NCI-H2107 treated with DMSO at 0.1 percent for 48 hours (cell line): ENCODE measurements around the gene LRRC3.
A peak's percentile ranks its signal among the peaks of the same experiment; 100 is the strongest.
"Not testable (repeated sequence)": the region's sequence is repeated elsewhere in the genome, so short reads cannot be mapped to it uniquely, and the experiment has no call there.

ENCODE experiments used
- DNase-seq: peaks from one replicate; lab custom pipeline; 2025; ENCODE audit not compliant: unreplicated experiment; lab: John Stamatoyannopoulos, UW

LRRC3 gene

DNA sequence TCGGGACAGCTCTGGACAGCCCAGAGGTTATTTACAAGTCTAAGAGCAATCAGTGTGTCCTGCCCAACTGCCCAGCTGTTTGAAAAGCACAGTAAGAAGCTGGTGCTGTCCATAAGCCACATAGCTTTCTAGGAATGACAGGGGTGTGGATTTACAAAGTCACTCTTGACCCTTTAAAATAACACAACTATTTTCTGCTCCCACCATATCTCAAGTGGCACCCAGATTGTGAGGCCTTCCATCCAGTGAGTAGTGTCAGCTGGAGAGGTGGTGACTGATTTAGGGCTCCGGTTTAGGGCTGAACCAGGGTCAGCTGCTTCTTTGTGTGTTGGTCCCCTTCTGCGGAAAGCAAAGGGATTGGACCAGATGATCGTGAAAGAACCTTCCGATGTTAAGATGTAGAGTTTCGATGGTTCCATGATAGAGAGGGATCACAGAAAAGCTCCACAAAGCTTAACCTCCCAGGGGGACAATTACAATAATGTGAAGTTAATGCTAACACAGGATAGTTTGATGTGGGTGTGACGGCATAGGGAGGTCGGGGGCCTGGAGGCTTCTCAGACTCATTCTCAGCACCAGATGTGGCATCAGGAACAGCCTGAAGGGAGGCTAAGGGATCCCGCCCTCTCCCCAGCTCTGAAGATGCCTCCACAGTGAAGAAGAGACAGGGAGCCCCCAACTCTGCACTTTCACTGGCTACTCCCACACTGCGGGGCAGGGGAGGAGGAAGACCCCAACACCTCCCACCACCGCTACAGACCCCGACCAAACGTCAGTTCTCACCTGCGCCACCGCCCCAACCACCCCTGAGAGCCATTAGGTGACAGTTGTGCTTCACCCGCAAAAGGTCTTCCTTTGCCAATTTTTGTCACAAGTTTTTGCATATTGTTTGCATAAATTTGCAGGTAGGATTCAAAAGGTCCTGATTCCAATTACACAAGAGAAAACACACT is 40.6 kb downstream of the LRRC3 start:
- no peak for DNase-seq

DNA sequence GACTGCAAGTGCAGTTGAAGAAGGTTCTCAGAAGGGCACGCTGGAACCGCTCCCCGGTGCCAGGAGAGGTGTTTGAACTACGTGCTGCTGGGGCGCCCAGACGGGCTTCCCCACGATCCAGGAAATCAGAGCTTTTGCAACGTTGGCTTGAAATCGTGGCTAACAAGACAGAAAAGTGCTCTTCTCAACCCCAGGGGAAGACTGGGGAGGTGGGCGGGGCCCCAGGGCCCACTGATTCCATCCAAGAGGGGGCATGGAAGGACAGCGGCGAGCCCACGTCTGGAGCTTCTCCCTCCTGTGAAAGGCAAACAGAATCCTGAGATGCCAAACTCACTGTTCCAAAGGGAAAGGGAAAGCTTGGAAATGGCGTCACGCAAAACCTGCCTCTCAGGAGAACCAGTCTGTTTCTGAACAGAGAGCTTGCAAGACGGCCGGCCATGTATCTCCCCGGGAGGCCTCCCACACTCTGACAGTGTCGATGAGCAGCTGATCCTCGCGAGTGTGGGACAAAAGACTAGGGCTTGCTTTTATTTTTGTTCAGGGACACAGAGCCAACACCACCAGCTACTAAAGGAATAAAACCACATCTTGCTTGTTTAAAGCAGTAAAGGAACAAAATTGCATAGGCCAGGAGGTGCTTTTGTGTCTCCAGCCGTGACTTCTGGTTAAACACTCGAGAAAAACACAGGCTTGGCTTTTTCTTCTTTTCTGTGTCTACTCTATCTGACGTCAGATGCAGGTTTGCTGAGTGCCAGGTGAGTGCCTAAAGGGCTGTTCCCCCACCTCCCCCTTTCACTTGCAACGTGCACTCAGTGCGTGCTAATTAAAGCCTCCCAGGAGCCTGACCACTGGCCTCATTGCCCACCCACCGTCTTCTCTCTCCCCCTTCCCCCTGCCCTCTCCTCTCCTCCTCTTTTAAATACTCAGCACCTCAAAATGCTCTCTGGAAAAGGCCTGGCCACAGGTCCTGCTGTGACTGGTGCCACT is 41.5 kb downstream of the LRRC3 start:
- peak; percentile 95 for DNase-seq

DNA sequence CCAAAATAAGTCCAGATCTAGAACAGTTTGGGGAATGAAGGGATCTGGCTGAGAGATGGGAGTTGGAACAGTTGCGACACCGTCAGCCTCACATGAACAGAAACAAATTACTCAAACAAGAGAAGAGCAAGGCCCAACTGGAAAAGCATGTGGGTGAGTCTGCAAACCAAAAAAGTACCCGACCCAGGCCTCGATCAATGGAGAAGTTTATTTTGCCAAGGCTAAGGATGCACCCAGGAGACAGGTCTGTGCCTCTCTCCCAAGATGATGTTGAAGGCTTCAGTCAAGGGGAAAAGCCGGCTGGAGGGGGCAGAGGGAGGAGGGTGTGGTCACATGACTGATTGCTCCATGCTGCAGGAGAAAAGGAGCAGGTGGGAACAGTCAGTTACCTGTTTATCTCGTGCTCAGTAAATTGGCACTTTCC is 42.4 kb downstream of the LRRC3 start:
- DNase-seq, result peak; percentile 91

GRCh38 chr21:44498280-44499210 is 43.2 kb downstream of the LRRC3 start:
- peak; percentile 42 for DNase-seq

GRCh38 chr21:44499211-44499560 is 43.9 kb downstream of the LRRC3 start:
- no peak for DNase-seq

DNA sequence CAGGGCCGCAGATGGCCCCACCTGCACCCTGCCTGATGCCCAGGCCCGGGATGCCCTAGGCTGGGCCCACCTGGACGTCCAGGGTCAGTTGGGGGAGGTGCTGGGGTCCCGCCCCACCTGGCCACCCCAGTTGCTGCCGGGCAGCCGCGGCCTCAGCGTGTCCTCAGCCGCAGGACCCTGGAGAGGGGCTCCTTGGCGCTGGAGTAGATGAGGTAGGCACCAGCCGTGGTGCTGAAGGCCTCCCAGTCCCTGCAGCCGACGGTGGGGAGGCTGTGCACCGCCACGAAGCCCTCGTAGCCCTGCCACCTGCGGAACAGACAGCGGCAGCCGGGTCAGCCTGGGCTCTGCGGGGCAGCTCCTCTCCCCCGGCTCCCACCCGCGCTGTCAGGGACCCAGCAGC is 44.3 kb downstream of the LRRC3 start:
- DNase-seq, result no peak

DNA sequence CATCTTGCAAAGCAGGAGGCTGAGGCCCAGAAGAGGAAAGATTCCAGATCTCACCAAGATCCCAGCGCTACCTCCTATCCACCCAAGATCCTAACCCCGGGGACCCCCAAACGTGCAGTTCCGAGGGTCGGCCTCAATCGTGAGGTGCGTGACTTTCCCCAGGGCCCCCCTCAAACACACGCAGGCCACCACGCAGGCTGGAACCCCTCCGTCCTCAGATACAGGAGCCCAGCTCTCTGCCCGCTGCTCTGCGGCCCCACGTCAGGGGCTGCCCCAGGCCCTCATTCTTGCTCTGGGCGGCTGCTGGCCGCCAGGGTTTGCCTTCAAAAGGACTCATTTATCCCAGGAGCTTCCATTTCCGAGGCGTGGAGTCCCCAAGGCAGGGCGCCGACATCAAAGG is 44.8 kb downstream of the LRRC3 start:
- DNase-seq, result no peak

GRCh38 chr21:44502171-44502958 is 47.1 kb downstream of the LRRC3 start:
- DNase-seq, result no peak

DNA sequence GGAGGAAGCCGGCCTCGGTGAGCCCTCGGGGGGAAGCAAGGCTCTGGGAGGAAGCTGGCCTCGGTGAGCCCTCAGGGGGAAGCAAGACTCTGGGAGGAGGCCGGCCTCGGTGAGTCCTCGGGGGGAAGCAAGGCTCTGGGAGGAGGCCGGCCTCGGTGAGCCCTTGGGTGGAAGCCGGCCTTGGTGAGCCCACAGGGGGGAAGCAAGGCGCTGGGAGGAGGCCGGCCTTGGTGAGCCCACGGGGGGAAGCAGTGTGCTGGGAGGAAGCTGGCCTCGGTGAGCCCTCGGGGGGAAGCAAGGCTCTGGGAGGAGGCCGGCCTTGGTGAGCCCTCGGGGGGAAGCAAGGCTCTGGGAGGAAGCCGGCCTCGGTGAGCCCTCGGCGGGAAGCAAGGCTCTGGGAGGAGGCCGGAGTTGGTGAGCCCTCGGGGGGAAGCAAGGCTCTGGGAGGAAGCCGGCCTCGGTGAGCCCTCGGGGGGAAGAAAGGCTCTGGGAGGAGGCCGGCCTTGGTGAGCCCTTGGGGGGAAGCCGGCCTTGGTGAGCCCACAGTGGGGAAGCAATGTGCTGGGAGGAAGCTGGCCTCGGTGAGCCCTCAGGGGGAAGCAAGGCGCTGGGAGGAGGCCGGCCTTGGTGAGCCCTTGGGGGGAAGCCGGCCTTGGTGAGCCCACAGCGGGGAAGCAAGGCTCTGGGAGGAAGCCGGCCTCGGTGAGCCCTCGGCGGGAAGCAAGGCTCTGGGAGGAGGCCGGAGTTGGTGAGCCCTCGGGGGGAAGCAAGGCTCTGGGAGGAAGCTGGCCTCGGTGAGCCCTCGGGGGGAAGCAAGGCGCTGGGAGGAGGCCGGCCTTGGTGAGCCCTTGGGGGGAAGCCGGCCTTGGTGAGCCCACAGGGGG is 47.9 kb downstream of the LRRC3 start:
- not testable (repeated sequence) for DNase-seq

GRCh38 chr21:44503901-44504399 is 48.6 kb downstream of the LRRC3 start:
- DNase-seq, result no peak

- no peak for DNase-seq
These were observed 50.5 kb downstream of the LRRC3 start for GRCh38 chr21:44505673-44506278.

GRCh38 chr21:44506279-44507255 is 51.3 kb downstream of the LRRC3 start:
- no peak for DNase-seq

GRCh38 chr21:44507673-44508425 is 52.5 kb downstream of the LRRC3 start:
- no peak for DNase-seq

GRCh38 chr21:44508426-44508710 is 53.1 kb downstream of the LRRC3 start:
- DNase-seq, result no peak

DNA sequence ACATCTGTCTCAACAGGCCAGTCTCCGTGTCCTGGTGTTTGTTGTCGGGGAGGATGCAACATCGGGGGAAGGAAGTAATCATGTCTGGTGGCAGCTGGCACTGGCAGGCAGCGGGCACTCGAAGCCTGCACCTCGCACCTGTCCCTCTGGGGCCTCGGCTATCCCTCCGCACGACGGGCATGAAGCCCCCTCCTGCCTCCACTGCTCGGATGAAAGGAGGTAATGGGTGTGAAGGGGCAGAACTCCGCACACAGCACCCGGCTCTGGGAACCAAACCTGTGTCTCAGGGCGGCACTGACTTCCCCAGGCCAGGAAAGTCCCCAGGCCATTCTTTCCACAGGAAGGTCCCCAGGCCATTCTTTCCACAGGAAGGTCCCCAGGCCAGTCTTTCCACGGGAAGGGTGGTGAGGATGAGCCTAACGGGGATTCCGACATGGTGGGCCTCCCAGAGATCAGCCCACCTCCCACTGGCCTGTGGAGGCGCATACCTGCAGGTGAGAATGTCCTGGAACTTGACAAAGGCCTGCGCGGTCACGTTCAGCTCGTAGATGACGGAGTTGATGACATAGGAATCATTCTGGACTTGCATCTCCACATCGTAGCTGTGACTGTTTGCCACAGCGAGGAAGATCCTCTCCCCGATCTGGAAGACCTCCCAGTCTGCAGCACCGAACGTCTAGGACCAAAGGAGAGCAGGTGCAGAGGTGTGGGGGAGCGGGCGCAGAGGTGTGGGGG is 53.6 kb downstream of the LRRC3 start:
- DNase-seq, result no peak

- peak; percentile 92 for DNase-seq
These were observed 54.2 kb downstream of the LRRC3 start for GRCh38 chr21:44509539-44509938.
